Gastroesophageal sphincter (tissue), 3 donors: ENCODE measurements around the gene DLGAP5.

Experiments used
- CTCF ChIP-seq, 4 experiments: fragments of 200-600 bp in 2 of 4; fragments of 450-650 bp in 2 of 4; sonication (generic) in 1 of 4; IDR thresholded peaks; one replicate each; pipeline ENCODE4 v1.5.1; 2017 to 2019; ENCODE audit warnings: antibody characterized with exemption in 4 of 4, mild to moderate bottlenecking in 2 of 4, moderate library complexity in 2 of 4
- POLR2A ChIP-seq, 2 donors: fragments of 450-650 bp; IDR thresholded peaks; one replicate each; pipeline ENCODE4 v1.6.1; 2017; ENCODE audit warnings: antibody characterized with exemption in 2 of 2, mild to moderate bottlenecking in 2 of 2, moderate library complexity in 1 of 2

DNA sequence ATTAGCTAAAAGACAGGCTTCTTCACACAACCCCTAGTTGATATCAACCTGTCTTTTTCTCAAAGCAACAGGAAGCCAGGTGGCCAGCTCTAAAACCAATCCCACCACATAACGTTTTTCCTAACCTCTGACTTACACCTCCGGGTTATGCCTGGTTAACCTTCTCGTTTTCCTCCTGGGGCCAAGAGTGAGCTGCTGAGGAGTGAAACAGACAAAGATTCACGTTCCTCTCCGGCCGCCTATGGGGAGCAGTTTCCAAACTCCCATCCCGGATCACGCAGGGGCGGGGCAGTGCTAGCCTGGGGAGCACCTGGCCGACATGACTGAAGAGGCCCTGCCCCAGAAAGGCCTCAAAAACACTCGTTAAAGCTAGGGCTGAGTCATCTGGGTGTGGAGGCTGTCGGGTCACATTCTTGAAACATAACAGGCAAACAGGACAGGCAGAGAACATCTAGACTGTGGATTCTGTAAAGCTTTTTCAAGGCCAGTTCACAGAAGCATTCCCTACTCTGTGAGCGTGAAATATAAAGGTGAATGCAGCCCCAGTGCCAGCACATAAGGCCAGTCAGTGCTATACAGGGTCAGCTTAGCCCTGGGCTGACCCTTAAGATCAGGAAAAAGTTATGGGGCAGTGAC is 88.3 kb downstream of the DLGAP5 start:
- TF ChIP-seq CTCF (IDR thresholded peaks at IDR 0.05) (no peak), POLR2A (IDR thresholded peaks at IDR 0.05) (no peak)
